Measurements from ENCODE around the gene PPT2.

The PPT2 gene

GRCh38 chr6:32182555-32182981 is 28.6 kb downstream of the PPT2 start:
- Histone ChIP-seq H3K36me3 (ENCODE audit: insufficient read depth, low read length) (peaks cover 26% of the 10 kb centered on the region; the same call in 1 of the 2 replicates), H3F3A (ENCODE audit: low read depth) (peaks cover under 1% of the 10 kb centered on the region; the same call in 1 of the 2 replicates), H3K27me3 (ENCODE audit: insufficient read depth, low read length, poor library complexity, severe bottlenecking) (no peaks in the 10 kb centered on the region), H3K9ac (ENCODE audit: low read depth, low read length, poor library complexity, severe bottlenecking) (no peak overlapping the region), H3K4me3 (ENCODE audit: low read length, poor library complexity, severe bottlenecking) (no peak overlapping the region), H2AFZ (ENCODE audit: low read length) (no peak overlapping the region), H3K9me3 (ENCODE audit: insufficient read depth, low read depth, low read length) (no peaks in the 10 kb centered on the region), H3K4me2 (ENCODE audit: low read depth, low read length, poor library complexity, severe bottlenecking) (no peak overlapping the region), H3K4me1 (ENCODE audit: insufficient read depth, low read length, poor library complexity, severe bottlenecking) (peaks cover 12% of the 10 kb centered on the region), H4K20me1 (ENCODE audit: insufficient read depth, low read length, poor library complexity, severe bottlenecking) (peaks cover 3% of the 10 kb centered on the region), H3K79me2 (ENCODE audit: insufficient read depth, low read length) (peaks cover 42% of the 10 kb centered on the region), H3K9me2 (replicated peaks; ENCODE audit: low read depth, low read length) (no peaks in the 10 kb centered on the region)
- no peak for TF ChIP-seq EZH2phosphoT487 (IDR thresholded peaks at IDR 0.05; ENCODE audit: borderline replicate concordance)
- TF ChIP-seq, protein P1, sequence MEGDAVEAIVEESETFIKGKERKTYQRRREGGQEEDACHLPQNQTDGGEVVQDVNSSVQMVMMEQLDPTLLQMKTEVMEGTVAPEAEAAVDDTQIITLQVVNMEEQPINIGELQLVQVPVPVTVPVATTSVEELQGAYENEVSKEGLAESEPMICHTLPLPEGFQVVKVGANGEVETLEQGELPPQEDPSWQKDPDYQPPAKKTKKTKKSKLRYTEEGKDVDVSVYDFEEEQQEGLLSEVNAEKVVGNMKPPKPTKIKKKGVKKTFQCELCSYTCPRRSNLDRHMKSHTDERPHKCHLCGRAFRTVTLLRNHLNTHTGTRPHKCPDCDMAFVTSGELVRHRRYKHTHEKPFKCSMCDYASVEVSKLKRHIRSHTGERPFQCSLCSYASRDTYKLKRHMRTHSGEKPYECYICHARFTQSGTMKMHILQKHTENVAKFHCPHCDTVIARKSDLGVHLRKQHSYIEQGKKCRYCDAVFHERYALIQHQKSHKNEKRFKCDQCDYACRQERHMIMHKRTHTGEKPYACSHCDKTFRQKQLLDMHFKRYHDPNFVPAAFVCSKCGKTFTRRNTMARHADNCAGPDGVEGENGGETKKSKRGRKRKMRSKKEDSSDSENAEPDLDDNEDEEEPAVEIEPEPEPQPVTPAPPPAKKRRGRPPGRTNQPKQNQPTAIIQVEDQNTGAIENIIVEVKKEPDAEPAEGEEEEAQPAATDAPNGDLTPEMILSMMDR (conservative IDR thresholded peaks at IDR 0.05; ENCODE audit: low read length), result no peak

- Histone ChIP-seq H3F3A (ENCODE audit: low read depth) (no peaks in the 10 kb centered on the region), H3K9me2 (replicated peaks; ENCODE audit: low read depth, low read length) (no peaks in the 10 kb centered on the region), H3K4me2 (ENCODE audit: low read depth, low read length, poor library complexity, severe bottlenecking) (no peak overlapping the region), H3K4me1 (ENCODE audit: insufficient read depth, low read length, poor library complexity, severe bottlenecking) (peaks cover 12% of the 10 kb centered on the region), H3K9ac (ENCODE audit: low read depth, low read length, poor library complexity, severe bottlenecking) (no peak overlapping the region), H3K9me3 (ENCODE audit: insufficient read depth, low read depth, low read length) (no peaks in the 10 kb centered on the region), H3K4me3 (ENCODE audit: low read length, poor library complexity, severe bottlenecking) (no peak overlapping the region), H3K27me3 (ENCODE audit: insufficient read depth, low read length, poor library complexity, severe bottlenecking) (no peaks in the 10 kb centered on the region), H2AFZ (ENCODE audit: low read length) (no peak overlapping the region), H3K79me2 (ENCODE audit: insufficient read depth, low read length) (peaks cover 47% of the 10 kb centered on the region), H4K20me1 (ENCODE audit: insufficient read depth, low read length, poor library complexity, severe bottlenecking) (peaks cover 5% of the 10 kb centered on the region), H3K36me3 (ENCODE audit: insufficient read depth, low read length) (peaks cover 28% of the 10 kb centered on the region; the same call in 1 of the 2 replicates)
- no peak for TF ChIP-seq EZH2phosphoT487 (IDR thresholded peaks at IDR 0.05; ENCODE audit: borderline replicate concordance)
Observed at GRCh38 chr6:32183030-32183429, 29.1 kb downstream of the PPT2 start.

- Histone ChIP-seq H3K9me3 (ENCODE audit: insufficient read depth, low read depth, low read length) (no peaks in the 10 kb centered on the region), H3K9ac (ENCODE audit: low read depth, low read length, poor library complexity, severe bottlenecking) (no peak overlapping the region), H3K79me2 (ENCODE audit: insufficient read depth, low read length) (peaks cover 51% of the 10 kb centered on the region), H3K27me3 (ENCODE audit: insufficient read depth, low read length, poor library complexity, severe bottlenecking) (no peaks in the 10 kb centered on the region), H3K36me3 (ENCODE audit: insufficient read depth, low read length) (peaks cover 28% of the 10 kb centered on the region; the same call in 1 of the 2 replicates), H3K4me3 (ENCODE audit: low read length, poor library complexity, severe bottlenecking) (no peak overlapping the region), H4K20me1 (ENCODE audit: insufficient read depth, low read length, poor library complexity, severe bottlenecking) (peaks cover 5% of the 10 kb centered on the region), H3K4me2 (ENCODE audit: low read depth, low read length, poor library complexity, severe bottlenecking) (no peak overlapping the region), H3F3A (ENCODE audit: low read depth) (no peaks in the 10 kb centered on the region), H3K4me1 (ENCODE audit: insufficient read depth, low read length, poor library complexity, severe bottlenecking) (peaks cover 14% of the 10 kb centered on the region), H3K9me2 (replicated peaks; ENCODE audit: low read depth, low read length) (no peaks in the 10 kb centered on the region), H2AFZ (ENCODE audit: low read length) (no peak overlapping the region)
- TF ChIP-seq, protein P1 (conservative IDR thresholded peaks at IDR 0.05; ENCODE audit: low read length), result no peak
- no peak for TF ChIP-seq EZH2phosphoT487 (IDR thresholded peaks at IDR 0.05; ENCODE audit: borderline replicate concordance)
Observed at GRCh38 chr6:32183483-32184083, 29.6 kb downstream of the PPT2 start.
